HG03095 (cell line): Measurements from ENCODE around the gene NR2C2AP.
A peak's percentile ranks its signal among the peaks of the same experiment; 100 is the strongest.
"Not testable (repeated sequence)": the region's sequence is repeated elsewhere in the genome, so short reads cannot be mapped to it uniquely, and the experiment has no call there.

ENCODE experiments used
- ATAC-seq: cut with Tn5 transposase; IDR thresholded peaks from one replicate; pipeline ENCODE4 v1.9.1; 2021; ENCODE audit warnings: moderate library complexity; ENCODE audit not compliant: unreplicated experiment

The NR2C2AP gene, protein sequence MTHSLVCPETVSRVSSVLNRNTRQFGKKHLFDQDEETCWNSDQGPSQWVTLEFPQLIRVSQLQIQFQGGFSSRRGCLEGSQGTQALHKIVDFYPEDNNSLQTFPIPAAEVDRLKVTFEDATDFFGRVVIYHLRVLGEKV

DNA sequence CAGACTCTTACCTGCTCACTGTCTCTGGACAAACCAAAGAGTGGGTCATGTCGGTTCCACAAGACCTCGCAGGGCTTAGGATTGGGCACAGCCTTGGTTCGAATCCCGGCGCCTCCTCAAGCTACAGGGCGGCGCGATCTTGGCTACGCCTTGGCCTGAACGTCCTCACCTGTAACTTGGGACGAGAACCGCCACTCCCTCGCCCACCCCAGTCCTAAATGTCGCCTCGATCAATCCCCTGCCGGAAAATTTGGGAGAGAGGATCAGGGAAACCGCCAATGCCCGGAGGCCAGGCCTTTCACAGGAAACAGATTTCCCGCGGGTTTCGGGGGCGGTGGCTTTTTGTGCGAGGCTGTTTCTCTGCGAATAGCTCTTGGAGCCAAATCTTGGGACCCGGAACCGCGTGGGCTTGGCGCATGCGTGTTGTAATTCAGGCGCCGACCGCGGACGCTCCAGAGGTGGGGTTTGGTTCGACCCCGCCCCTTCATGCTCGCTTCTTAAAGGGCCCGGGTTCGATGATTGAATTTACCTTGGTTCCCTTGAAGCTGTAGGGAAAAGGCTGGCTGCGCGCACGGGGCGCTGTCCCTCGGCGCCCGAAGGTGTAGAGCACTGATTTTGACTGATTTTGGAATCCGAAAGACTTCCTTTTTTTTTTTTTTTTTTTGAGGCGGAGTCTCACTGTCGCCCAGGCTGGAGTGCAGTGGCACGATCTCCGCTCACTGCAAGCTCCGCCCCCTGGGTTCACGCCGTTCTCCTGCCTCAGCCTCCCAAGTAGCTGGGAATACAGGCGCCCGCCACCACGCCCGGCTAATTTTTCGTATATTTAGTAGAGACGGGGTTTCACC is at the start of gene NR2C2AP:
Gene NR2C2AP, minus strand, starts transcription at position 403 of the 845 bp plus-strand sequence. Its CDS starts 354 bp downstream, at position 49.
- ATAC-seq, result peak; percentile 53

DNA sequence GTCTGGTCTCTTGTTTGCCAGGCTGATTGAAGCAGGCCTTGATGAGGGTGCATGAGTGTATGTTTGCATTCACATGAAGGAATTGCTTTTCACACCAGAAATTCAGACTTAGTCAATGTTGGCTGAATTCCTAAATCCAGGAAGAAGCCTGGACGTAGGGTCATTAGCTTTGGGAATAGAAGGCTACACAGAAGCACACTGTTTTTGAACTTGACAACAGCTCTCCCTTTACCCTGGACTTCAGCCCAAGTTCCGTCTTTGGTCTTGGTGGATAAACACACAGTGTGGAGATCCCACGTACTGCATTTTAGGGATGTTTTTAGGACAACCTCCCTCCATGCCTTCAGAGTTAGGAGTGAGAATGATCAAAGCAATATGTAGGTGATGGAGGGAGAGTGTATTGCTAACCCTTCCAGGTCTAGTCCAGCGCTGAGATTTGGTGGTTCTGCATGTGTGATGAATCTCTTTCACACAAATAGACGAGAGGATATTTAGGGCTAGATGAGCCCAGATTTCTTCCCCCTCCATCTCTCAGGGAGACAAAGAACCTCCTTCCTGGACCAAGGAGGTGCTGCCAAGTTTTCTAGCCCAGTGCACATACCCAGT is 47.1 kb upstream of the NR2C2AP start:
- ATAC-seq, result no peak

DNA sequence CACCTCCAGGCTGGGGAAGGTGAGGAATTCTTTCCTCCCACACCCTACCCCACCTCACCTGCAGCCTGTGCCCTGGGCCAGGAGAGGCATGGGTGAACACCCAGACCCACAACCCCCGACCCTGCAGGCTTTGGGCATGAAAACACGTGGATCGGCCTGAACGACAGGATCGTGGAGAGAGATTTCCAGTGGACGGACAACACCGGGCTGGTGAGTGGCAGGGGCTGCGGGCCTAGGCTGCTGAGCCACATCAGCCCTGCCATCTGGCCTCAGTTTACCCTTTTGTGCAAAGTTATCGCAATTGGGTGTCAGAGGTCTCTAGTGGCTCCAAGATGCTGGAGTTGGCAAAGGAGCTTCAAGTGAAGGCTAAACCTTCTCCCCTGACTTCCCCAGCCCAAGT is 37.3 kb upstream of the NR2C2AP start:
- ATAC-seq, result no peak

DNA sequence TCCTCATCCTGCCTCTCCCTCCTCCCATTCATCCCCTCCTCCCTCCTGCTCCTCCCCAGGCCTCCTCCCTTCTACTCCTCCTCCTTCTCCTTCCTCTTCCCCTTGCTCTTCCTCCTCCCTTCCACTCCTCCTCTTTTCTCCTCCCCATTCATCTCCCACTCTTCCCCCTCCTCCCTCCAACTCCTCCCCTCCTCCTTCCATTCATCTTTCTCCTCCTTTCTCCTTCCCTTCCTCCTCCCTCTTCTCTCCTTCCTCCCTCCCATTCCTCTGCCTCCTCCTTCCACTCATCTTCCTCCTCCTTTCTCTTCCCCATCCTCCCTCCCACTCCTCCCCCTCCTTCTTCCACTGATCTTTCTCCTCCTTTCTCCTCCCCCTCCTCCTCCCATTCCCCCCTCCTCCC is 36.5 kb upstream of the NR2C2AP start:
- no peak for ATAC-seq

DNA sequence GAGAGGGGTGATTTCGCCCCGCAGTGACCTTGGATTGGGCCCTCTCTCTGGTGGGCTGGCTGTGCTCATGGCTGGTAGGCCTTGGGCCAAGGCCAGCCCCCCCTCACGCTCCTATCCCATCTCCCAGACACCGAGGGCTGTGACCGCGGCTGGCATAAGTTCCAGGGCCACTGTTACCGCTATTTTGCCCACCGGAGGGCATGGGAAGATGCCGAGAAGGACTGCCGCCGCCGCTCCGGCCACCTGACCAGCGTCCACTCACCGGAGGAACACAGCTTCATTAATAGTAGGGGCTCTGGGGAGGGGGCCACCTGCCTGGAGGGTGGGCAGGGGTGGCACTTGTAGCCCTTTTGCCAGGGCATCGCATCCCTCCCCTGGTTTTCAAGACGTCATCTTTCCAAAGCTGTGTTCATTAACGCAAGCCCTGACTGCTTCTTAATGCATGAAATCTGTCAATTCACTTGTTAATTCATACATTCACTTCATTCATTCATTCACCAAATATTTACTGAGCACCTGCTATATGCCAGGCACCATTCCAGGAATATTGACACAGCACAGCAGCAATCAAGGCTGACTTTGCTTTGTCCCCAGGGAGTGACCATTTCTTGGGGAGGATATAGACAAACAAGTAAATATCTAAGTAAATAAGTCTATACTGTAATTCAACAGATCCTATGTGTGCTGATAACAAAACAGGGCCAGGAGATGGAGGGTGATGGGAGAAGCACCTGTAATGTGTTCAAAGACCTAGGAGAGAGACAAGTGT is 35.1 kb upstream of the NR2C2AP start:
- no peak for ATAC-seq

DNA sequence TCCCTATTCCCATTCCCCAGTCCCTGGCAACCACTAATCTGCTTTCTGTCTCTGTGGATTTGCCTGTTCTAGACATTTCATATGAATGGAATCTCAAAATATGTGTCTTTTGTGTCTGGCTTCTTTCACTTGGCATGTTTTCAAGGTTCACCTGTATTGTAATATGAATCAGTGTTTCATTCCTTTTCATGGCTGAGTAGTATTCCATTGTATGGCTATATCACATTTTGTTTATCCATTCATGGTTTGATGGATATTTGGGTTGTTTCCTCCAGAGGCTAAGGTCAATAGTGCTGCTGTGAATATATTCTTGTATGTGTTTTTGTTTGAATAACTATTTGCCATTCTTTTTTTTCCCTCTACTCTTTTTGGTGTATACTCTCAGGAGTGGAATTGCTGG is 33.0 kb upstream of the NR2C2AP start:
- ATAC-seq, result no peak

DNA sequence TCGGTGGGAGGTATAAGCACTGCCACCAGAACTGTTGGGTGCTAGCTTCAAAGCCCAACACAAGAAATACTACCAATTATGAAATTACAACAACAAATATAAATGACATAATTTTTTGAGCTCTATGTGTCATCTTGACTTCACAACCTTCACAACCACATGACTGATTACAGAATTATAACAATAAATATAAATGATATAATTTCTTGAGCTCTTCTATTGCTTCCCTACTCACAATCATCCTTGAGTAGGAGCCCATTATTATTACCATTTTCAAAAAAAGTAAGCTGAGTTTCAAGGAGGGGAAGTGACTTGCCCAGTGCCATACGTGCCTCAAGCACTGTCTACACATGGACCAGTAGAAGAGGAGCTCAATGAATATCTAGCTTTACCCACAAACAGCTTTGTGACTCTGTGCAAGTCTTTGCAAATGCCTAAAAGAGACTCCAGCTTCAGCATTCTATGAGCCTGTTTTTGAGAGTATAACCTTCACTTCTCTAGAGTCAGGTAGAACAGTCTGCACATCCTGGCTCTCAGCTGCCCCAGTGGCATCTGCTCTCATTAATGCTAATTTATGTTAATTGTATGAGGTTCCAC is 31.1 kb upstream of the NR2C2AP start:
- no peak for ATAC-seq

DNA sequence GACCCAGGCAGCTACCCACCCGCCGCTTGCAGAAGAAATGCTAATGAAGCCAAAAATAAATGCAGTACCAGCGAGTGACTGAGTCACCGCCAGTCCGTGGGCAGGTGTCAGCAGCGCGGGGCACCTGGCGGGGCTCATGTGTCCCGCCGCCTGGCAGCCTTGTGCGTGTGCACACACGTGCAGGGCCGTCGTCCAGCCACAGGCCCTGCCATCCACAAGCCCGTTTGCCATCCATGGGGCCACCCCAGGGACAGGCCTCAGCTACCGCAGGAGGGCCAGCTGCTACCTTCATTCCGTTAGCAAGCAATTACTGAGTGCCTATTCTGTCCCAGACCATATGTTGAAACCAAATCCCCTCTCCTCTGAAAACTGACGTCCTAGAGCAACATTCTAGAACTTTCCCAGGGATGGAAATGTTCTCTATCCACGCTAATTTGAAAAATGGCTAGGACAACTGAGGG is 29.1 kb upstream of the NR2C2AP start:
- no peak for ATAC-seq

DNA sequence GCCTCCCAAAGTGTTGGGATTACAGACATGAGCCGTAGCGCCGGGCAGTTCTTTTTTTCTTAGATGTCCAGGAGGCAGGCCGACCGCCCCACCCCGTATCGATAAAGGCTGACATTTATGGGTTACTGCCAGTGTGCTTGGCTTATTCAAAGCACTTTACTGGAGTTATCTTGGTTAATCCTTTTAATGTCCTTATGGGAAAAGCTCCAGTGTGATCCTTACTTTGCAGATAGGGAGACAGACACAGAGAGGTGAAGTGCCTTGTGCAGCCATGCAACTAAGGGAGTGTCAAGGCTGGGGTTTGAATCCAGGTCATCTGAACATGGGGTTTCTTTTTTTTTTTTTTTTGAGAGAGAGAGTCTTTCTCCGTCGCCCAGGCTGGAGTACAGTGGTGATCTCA is 27.8 kb upstream of the NR2C2AP start:
- no peak for ATAC-seq

DNA sequence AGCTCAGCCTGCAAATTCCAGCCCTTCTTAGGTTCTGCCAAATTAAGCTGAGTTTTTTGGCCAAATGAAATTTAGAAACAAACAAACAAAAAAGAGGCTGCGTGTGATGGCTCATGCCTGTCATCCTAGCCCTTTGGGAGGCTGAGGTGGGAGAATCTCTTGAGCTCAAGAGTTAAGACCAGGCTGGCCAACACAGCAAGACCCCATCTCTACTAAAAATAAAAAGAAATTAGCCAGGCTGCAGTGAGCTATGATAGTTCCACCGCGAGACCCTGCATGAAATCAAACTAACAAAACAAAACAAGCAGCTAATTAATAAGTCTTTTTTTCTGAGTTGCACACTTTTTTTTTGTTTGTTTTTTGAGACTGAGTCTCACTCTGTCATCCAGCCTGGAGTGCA is 26.5 kb upstream of the NR2C2AP start:
- no peak for ATAC-seq

DNA sequence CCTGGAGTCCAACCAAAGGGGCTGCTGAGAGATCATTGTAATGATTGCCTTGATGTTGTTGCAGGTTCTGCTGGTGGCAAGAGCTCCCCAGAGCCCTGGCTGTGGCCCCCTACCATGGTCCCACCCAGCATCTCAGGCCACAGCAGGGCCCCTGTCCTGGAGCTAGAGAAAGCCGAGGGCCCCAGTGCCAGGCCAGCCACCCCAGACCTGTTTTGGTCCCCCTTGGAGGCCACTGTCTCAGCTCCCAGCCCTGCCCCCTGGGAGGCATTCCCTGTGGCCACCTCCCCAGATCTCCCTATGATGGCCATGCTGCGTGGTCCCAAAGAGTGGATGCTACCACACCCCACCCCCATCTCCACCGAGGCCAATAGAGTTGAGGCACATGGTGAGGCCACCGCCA is 24.0 kb upstream of the NR2C2AP start:
- no peak for ATAC-seq

DNA sequence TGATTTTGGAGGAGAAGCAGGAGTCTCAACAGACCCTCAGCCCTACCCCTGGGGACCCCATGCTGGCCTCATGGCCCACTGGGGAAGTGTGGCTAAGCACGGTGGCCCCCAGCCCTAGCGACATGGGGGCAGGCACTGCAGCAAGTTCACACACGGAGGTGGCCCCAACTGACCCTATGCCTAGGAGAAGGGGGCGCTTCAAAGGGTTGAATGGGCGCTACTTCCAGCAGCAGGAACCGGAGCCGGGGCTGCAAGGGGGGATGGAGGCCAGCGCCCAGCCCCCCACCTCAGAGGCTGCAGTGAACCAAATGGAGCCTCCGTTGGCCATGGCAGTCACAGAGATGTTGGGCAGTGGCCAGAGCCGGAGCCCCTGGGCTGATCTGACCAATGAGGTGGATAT is 23.4 kb upstream of the NR2C2AP start:
- no peak for ATAC-seq

DNA sequence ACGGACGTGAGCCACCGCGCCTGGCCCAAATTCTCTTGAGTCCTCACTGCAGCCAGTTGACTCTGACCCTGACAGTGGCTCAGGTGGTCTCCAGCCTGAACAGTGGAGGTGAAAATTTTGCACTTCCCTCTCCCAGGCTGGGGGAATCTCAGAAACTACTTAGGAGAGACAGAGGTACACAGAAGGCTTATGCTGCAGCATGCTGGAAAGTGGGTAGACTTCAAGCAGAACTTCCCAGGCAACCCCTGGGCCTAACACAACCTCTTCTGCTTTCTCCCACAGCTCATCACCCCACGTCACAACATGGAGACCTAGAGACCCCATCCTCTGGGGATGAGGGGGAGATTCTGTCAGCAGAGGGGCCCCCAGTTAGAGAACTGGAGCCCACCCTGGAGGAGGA is 23.0 kb upstream of the NR2C2AP start:
- ATAC-seq, result no peak

DNA sequence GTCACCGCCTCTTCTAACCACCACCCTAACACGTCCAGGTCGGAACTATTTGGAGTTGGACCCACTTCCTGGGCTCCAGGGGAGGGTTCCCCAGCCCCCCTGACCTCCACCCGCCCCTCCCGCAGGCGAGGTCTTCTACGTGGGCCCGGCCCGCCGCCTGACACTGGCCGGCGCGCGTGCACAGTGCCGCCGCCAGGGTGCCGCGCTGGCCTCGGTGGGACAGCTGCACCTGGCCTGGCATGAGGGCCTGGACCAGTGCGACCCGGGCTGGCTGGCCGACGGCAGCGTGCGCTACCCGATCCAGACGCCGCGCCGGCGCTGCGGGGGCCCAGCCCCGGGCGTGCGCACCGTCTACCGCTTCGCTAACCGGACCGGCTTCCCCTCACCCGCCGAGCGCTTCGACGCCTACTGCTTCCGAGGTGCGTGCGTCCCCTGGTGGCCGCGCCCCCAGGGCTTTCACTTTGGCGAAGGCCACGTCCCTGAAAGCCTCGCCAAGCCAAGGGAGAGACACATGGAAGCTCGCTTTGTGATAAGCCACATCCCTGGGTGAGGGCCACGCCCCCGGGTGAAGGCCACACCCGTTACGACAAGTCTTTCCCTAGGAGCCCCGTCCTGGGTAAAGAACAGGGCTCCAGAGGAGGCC is 21.8 kb upstream of the NR2C2AP start:
- ATAC-seq, result no peak

DNA sequence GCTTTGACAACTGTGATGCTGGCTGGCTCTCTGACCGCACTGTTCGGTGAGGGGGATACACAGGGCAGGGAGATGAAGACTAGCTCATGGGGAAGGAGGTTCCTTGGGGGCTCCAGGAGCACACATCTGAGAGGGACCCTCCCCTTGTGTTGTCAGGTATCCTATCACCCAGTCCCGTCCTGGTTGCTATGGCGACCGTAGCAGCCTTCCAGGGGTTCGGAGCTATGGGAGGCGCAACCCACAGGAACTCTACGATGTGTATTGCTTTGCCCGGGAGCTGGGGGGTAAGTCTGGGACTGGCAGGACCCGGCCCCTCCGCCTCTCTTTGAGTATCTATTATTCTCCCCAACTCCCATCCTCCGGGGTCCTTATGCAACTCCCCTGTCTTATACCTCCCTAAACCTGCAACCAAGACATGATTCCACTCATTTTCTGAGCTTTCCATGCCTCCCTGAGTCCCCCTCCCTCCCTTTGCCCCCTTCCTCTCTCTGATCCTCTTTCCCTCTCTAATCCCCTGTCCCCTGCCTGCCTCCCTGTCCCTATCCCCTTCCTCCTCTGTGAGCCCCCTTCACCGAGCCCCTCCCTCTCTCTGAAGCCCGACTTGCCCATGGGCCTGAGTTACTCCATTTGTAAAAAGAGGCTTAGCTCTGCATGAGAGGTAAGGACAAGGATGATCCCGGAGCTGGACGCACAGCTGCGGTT is 21.1 kb upstream of the NR2C2AP start:
- no peak for ATAC-seq

DNA sequence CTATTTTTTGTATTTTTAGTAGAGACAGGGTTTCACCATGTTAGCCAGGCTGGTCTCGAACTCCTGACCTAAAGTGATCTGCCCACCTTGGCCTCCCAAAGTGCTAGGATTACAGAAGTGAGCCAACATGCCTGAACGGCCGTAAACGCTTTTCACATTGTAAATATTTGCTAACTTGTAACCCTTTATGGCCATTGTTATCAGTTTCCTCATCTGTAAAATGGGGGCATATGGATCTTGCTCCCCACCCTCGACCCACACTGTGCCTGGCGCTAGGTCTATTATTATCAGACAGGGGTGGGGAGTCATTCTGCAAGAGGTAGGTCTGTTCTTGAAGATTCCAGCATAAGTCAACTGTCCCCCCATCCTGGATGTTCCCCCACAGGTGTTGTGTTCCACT is 20.4 kb upstream of the NR2C2AP start:
- no peak for ATAC-seq

DNA sequence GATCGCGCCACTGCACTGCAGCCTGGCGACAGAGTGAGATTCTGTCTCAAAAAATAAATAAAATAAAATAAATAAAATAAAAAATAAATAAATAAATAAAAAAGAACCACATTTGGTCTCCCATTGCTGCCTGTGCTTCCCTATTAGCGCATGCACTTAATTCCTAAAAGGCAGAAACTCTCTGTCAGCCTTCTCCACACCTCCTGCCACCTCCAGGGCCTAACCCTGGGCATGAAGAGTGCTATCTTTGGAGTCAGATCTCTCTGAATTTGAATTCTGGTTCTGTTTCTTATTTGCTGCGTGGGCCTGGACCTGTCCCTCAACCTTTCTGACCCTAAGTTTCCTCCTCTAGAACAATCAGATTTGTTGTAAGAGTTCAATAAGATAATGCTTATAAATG is 19.8 kb upstream of the NR2C2AP start:
- no peak for ATAC-seq

DNA sequence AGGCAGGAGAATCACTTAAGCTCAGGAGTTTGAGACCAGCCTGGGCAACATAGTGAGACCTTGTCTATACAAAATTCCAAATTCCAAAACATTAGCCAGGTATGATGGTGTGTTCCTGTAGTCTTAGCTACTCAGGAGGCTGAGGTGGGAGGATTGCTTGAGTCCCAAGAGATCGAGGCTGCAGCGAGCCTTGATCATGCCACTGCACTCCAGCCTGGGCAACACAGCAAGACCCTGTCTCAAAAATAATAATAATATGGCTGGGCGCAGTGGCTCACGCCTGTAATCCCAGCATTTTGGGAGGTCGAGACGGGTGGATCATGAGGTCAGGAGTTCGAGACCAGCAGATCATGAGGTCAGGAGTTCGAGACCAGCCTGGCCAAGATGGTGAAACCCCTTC is 17.8 kb upstream of the NR2C2AP start:
- not testable (repeated sequence) for ATAC-seq

DNA sequence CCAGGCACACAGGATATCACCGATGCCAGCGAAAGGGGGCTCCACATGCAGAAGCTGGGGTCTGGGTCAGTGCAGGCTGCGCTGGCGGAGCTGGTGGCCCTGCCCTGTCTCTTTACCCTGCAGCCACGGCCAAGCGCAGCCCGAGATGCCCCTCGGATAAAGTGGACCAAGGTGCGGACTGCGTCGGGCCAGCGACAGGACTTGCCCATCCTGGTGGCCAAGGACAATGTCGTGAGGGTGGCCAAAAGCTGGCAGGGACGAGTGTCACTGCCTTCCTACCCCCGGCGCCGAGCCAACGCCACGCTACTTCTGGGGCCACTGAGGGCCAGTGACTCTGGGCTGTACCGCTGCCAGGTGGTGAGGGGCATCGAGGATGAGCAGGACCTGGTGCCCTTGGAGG is 15.7 kb upstream of the NR2C2AP start:
- ATAC-seq, result no peak

DNA sequence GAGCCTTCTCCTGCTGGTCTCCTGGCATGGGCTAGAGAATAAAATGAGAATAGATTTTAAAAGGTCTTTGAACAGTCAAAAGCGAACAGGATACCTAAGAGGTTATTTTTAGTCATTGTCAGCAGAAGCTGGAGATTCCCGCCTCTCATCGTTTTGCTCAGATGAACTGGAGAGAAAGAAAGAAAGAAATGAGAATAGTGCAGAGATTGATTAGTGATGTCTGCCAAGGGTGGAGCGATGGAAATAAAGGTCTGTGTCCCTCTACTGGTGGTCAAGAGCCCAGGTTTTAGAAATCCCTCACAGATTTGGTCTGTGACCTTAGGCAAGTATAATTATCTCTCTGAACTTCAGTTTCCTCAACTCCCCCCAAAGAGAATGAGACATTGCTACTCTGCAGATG is 13.9 kb upstream of the NR2C2AP start:
- ATAC-seq, result no peak
